ENCODE data around the gene EFHC2.
"Not testable (repeated sequence)": the region's sequence is repeated elsewhere in the genome, so short reads cannot be mapped to it uniquely, and the experiment has no call there.

The EFHC2 gene

DNA sequence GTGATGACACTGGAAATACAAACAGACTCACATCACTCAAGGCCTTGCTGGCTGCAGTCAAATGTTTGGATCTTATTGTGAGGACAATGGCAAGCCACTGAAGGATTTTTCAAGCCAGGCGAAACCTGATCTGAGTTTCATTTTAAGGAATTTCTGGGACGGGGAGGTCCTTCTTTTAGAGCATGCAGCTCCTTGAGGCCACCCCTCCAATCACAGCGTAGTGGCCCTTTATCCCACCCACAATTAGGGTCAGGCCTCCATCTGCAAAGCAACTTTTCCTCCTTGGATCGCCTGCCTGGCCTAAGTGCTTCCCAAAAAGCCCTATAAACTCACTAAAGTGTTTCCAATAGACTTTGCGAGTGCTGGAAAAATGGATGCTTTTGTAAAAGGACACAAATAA lies 115.5 kb downstream of the EFHC2 start:
- no peak for FAIRE-seq

DNA sequence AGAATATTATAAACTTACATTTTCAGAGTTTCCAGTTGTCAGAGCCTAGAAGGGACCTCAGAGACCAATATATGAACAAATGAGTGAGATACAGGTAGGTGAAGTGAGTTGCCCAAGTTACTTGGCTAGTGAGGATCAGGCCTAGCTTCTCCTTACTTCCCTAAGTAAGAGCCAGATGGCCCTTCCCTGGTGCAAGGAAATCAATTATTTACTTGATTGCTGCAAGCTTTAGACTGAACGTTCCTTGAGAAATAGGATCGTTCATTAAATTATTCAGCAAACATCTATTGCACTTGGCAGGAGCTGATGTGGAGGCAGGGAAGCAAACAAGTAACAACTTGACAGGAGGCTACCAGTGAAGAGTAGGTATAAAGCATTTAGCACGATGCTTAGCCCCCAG lies 117.8 kb downstream of the EFHC2 start:
- no peak for FAIRE-seq

DNA sequence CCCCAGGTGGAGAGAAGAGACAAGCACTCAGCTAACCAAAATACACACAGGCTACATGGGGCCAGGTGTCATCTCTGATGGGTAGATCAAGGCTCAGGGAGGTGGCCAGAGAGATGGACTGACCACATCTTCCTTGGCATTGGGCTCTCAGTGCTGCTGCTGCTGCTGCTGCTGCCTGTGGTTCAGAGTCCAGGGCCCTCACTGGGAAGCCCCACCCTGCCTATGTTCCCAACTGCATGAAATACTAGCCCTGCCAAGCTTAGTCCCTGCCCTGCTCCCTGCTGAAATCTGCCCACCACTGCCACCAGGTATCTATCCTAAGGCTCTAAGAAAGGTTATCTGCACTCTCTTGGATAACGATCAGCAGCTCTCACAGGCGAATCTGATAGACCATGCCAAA lies 118.7 kb downstream of the EFHC2 start:
- no peak for FAIRE-seq

DNA sequence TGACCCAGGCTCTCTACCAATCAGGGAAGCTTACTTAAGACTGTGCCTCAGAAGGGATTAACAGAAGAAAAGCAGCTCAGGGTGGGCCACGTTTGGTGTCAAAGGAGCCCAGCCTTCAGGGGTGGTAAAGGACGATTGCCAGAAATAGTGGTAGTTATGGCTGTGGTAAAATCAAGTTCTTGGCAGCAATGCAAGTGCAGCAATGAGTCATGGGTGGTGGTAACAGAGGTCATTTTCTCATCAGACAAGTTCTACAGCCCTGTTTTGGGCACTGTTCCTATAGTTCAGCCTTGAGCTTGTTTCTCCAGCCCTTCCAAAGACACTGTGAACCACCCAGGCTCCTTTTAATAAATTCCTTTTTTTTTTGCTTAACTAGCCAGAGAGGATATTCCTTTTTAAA lies 120.3 kb downstream of the EFHC2 start:
- no peak for FAIRE-seq

DNA sequence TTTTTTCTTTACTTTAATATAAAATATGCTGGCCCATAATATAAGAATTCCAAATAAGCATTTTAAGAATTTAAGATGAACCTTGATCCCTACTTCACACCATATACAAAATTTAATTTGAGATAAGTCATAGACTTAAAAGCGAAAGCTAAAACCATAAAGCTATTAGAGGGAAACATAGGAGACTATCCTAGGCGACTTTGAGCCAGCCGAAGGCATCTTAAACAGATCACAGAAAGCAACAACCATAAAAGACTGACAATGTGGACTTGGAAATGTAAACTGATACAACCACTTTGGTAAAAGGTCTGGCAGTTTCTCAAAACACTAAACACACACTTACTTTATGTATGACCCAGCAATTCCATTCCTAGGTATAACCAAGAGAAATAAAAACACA lies 125.0 kb downstream of the EFHC2 start:
- FAIRE-seq, result no peak

DNA sequence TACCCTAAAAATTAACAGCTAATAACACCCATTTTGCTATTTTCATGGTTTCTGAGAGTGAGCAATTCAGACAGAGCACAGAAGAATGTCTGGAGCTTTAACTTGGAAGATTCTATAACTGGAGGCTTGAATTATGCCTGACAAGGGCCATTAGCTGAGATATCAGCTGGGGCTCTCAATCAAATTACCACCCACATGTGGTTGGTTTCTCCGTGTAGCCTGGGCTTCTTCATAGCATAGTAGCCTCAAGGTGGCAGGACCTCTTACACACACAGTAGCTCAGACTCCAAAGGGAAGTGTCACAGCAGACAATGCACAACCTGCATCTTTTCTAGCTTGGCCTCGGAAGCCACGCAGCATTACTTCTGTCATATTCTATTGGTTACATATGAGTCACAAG lies 127.3 kb downstream of the EFHC2 start:
- FAIRE-seq, result no peak

DNA sequence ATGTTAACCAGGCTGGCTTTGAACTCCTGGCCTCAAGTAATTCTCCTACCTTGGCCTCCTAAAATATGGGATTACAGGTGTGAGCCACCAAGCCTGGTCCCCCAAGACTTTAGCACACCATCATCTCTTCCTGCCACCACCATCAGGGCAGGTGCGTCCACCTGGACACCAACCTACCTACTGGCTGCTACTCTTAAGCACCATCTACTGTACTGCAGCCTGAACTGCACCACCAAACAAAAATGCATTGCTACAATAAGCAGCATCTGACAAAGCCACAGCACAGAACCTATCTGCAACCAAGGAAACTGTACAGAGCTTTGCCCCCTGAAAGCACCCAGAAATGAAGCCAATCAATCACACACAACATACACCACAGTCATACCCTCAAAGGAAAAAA lies 139.7 kb downstream of the EFHC2 start:
- no peak for FAIRE-seq

DNA sequence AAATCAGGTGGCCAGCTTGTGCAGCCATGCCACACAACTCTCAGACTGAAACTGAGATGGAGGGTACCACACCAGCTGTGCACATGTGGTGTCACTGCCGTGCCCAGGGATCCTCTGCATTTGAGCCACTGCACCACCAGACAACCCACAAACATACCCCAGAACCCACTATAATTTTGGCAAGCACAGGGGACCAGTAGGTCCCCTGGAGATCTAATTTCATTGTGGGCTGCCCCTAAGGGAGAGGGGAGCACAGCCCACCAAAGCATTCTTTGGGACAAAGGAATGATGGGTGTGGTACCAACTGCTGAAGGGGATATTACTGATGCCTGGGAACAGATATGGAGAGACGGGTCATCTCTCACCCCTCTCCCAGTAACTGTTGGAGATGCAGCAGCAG lies 140.9 kb downstream of the EFHC2 start:
- no peak for FAIRE-seq

DNA sequence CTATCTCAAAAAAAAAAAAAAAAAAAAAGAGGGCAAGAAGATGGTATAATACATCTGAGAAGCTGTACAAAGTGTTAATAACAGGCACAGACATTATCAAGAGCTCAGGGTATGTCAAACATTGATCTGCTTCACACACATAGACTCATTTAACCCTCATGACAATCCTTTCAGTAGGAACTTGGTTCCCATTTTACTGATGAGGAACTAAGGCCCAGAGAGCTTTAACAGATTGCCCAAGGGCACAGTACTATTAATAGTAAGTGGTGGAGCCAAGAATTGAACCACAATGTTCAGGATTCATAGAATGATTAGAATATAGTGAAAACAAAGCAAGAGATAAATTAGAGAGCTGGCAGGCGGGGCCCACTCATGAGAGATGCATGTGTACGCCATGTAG lies 154.4 kb downstream of the EFHC2 start:
- no peak for FAIRE-seq

DNA sequence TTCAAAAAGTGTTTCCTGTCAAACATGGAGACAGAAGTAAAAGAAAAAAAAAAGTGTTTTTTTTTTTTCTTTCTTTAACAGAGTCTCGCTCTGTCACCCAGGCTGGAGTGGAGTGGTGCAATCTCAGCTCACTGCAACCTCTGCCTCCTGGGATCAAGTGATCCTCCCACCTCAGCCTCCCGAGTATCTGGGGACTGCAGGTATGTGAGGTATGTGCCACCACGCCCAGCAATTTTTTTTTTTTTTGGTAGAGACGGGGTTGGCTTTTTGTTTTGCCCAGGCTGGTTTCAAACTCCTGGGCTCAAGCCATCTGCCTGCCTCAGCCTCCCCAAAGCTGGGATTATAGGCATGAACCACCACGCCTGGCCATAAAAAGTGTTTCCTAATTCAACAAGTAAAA lies 155.6 kb downstream of the EFHC2 start:
- not testable (repeated sequence) for FAIRE-seq

DNA sequence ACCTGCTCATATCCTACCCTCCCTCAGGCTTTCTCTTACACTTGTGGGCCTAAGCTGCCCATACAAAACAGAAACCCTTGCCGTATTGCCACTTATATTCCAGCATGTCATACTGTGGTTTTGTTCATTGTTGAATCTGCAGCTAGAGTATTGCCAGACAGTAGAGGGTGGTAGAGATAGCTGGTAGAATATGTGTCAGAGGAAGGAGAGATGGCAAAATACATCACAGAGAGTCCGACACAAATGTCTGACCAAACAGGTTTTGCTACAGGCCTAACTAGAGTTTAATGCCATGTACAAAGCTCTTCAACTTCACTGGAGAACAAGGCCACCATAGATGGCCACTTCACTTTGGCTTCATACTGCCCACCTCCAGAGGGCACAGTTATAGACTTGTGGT lies 160.1 kb downstream of the EFHC2 start:
- no peak for FAIRE-seq

DNA sequence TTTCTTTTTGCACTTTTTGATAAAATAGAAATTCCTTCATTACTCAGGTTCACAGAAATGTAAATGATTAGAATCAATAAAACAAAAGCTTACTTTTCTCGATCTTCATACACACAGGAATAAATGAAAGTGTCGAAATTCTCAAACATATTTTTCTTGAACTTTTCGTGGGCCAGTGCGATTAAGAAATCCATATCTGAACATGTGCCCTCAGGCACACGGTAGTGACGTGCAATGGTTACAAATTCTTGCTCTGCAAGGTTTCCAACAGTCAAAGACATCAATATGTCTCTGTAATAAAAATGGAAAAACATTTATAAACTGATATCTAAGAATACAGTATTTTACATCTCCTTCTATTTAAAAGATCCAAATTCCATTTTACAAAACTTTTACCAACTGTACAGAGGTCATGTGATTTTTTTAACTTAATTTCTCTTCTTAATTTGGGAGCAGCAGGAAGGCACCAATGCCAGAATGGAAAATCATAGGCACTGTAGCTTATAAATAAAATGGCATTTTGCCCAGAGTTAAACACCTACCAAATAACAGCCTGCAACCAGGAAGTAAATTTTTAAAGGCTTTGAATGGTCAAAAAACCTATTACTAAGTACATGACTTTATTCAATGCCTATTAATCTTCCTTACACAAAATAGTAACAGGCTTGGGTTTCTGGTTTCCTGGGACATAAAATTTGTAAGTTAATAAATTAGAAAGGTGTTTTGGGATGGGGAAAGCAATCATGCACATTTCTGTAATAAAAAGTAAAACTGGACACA lies 165.0 kb downstream of the EFHC2 start:
- no peak for FAIRE-seq

DNA sequence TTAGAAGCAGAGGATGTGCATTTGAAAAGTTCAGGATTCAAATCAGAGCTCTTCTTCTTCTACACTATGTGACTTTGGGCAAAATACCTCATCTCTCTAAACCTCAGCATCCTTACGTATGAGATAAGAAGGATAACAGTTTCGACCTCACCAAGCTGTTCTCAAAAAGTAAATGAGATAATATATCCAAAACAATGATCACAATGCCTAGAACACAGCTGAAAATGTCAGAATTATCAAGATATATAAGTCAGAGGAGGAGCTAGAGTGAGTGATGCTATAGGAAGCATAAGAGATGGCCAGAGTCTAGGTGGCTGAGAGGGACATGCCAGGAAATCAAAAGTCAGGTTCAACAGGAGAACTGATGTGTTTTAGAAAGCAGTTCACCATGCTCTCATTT lies 168.0 kb downstream of the EFHC2 start:
- FAIRE-seq, result no peak

DNA sequence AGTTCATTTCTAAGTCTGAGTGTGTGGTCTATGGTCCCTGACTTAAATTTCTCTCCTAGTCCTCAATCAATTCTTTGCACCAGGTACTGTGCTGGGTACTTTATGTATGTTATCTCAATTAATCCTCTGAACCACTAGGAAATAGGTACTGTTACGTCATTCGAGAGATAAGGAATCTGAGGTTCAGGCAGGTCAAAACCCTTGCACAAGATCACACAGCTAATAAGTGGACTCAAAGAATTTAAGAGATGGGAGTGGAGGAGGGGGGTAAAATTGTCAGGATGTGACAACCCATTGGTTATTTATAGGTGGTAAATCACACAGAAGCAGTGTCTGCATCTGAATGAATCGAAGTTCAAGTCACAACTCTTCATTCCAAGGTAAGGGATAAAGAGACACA lies 169.4 kb downstream of the EFHC2 start:
- no peak for FAIRE-seq

DNA sequence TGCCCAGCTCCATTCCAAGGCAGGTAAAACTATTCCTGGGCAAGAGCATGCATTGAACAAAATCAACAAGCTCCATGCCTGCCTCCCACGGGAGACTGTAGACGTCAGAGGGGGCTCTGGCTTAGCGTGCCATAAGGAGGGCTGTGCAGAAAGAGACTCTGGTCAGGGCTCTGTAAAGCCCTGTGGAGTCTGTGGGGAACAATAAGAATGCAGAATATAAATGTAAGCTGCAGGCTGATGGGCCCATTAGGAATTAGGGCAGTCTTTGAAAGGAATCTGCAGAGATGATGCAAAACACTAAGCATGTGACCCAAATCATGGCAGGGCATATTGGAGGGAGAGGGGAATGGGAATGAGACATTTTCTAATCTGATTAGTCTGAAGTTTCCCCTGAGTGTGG lies 170.3 kb downstream of the EFHC2 start:
- no peak for FAIRE-seq

DNA sequence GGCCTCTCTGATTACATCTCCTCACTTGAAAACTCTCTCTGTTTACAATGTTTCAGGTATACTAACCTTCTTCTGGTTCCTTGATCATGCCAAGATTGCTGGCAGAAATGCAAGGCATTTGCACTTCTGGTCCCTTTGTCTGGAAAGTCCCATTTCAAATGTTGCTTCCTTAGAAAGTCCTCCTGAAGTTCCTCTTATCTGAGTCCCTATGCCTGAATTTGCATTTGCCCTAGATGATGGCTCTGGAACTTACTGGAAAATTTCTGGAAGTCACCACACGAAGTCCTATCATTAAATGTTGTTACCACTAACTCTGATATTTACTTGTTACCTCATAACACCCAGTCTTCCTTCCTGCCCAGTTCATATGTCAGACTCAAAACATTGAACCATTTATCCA lies 176.4 kb downstream of the EFHC2 start:
- FAIRE-seq, result no peak

DNA sequence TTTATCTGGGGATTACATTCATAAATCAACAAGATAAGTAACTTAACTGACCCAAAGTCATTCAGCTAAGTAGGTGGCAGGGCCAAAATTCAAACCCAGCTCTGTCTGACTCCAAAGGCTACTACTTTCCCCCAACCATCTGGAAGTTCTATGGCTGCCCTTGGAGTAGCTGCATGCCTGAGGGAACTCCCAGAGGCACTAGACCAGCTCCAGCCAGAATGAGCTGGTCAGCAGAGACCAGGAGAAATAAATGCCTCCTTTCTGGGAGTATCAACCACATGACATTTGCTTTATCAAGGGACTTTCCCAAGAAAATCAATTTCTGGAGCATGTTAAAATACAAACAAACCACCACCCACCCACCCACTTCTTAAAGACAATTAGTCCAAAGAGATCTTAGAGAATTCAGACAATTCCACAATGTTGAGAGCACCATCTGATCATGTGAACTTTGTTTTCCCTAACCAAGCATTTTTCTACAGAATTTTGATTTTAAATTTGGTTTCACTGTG lies 180.5 kb downstream of the EFHC2 start:
- FAIRE-seq, result no peak

DNA sequence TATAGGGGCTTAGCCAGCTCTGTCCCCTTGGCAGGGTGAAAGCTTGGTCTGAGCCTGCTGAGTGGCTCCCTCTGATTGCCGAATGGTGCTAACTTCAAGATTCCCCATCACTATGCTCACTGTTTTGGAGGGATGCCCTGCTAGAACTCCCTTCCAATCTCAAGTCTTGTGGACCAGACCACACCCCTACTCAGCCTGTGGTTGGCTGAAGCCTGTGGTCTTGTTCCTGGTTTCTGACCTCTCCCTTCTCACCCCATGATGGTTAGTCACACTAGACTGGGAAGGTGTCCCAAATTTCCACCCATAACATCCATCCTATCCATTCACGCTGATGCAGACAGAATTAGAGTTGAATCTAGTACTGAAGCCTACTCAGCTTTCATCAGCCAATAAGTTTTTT lies 185.6 kb downstream of the EFHC2 start:
- FAIRE-seq, result no peak

DNA sequence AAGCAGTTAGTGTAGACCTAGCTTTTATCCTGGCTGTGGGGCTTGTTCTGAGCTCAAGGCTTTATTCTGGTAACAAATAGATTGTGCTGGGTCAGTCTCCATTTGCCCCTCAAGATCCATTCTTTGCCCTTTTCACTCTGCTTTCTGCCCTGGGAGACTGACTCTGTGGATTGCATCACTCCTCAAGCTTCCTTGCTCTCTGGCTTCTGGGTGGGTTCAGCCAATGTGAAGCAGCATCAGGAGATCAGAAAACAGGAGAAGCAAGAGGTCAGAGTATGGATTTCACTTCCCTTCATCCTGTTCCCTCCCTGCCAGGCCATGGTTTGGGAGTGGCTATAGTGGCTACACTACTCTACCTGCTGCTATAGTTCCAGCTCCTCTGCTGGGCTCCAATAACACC lies 186.2 kb downstream of the EFHC2 start:
- no peak for FAIRE-seq

DNA sequence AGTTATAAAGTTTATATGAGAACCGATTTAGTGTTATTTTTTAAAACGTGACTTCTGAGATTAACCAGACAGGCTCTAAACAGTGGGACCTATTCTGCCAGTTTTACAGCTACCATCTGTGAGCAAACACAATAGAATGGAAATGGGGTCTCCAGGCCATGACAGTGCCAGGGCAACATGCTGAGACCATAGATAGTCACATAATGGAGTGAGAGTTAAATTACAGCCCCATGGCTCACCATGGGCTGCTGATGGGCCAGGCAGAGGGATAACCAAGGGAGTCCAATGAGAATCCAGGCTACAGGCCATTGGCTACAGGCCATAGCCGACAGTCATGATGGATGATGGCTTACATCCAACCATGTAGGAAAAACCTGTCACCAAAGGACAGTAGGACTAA lies 186.7 kb downstream of the EFHC2 start:
- FAIRE-seq, result no peak

DNA sequence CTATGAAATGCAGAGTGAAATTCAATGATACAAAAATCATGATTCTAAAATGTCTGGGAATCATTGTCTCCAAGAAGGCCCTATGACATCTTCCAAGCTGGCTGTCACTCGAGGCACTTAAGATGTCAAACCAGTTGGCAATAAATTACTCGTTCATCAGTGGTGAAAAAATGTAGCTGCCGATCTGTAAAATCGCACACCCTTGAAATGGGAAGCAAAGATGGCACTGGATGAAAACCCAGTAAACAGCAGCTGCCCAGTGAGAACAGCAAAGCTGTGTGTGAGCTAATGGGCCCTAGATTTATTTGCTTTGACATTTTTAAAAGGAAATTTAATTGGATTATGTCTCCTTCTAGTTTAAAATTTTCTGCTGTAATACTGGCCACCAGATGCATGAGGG lies 188.3 kb downstream of the EFHC2 start:
- FAIRE-seq, result no peak

DNA sequence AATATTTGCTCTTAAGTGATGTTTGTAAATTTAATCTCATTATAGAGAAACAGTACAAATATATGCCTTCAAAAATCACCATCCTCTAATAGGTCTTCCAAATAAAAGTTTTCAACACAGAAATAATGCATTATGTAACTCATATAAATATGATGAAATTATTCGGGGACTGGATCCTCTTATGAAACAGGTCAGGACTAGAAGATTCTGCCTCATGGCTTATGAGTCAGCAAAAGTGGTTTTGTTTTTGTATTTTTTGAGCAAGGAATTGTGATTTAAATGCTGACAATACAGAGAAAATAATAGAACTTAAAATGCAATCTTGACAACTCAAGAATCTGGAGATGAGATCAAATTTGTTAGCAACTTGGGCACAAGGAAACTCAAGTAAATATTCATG lies 190.6 kb downstream of the EFHC2 start:
- no peak for FAIRE-seq

DNA sequence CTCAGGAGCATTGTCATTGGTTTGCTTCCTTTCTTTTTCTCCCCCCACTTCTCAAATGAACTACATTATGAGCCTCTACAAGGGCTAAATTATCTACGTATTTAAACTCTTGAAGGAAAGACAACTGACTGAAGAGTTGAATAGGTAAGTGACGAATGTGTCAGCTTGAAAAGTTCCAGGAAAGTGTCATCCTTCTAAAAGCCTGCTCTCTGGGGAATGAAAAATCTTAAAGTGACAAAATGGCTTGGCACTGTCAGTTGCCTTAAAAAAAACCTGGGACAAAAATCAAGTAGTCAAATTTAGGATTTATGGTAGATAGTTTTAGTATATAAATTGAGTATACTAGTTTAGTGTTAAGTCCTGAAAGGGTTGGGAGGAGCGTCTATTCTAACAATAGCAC lies 196.3 kb downstream of the EFHC2 start:
- FAIRE-seq, result no peak

DNA sequence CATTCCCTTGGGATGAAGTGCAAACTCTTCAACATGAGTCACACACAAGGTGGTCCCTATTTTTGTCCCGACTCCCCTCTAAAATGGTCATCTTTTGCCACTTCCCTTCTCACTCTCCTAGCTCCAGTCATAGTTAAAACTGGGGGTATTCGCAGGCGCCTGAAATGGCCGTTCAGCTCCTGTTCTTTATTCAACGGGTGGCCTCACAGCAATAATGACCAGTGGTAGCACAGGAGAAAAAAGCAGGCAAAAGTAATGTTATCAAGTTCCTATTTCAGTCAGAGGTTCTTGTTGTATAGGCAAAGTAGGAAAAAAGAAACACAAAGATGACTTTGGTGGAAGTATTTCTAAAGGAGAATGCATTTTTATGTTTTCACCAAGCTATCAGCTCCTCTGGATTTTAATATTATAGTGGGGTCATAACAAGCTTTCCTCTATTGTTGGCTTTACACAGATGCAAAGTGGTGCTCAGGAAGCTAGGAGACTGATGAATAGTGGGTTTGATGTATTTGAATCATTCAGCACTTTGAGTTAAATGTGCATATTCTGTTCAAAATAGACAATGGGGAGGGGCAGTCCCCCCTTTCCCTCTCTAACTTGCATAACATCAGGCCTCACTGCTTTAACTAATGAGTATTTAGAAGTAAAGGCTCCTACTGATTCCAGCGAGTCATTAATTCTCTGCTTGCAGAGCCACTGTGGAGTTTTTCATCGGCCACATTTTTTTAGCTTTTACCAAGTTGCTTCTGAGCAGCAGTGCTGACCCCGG lies 199.1 kb downstream of the EFHC2 start:
- FAIRE-seq, result no peak

All from TTC549 (cell line).